CD14-positive monocyte (primary cell): ENCODE results near the gene JSRP1. TPM values are rescaled to one million over a fixed set of nuclear protein-coding genes. Genes with fewer than 3 reads are reported as not detected.

Source experiments
- DNase-seq, 3 donors: peaks; one replicate each; pipeline ENCODE4 v3.0.0-alpha.2; 2011 to 2022
- H2AFZ ChIP-seq: 2 replicates; pipeline ENCODE4 v1.6.0; 2012; ENCODE audit warnings: mild to moderate bottlenecking, low read depth, low read length, inconsistent platforms; ENCODE audit not compliant: insufficient read depth, poor library complexity, severe bottlenecking
- H3K27ac ChIP-seq, 2 donors: 1 replicate in 1 of 2; 2 replicates in 1 of 2; pipeline ENCODE4 v1.5.1; 2012 to 2013; ENCODE audit warnings: low read length in 2 of 2, control low read depth in 1 of 2, inconsistent platforms in 1 of 2, low read depth in 1 of 2, mild to moderate bottlenecking in 1 of 2
- H3K27me3 ChIP-seq, 2 donors: one replicate each; pipeline versions ENCODE4 v1.6.0 to v1.6.1; 2011 to 2013; ENCODE audit warnings: low read length in 2 of 2; ENCODE audit not compliant: control insufficient read depth in 2 of 2, insufficient read depth in 2 of 2
- H3K36me3 ChIP-seq, 2 donors: replicated peaks in 1 of 2; 1 replicate in 1 of 2; 2 replicates in 1 of 2; pipeline versions ENCODE4 v1.5.1 to v1.6.1; 2012 to 2013; ENCODE audit warnings: low read length in 2 of 2, control low read depth in 1 of 2, inconsistent platforms in 1 of 2, mild to moderate bottlenecking in 1 of 2; ENCODE audit not compliant: insufficient read depth in 2 of 2, control insufficient read depth in 1 of 2
- H3K4me1 ChIP-seq, 2 donors: 1 replicate in 1 of 2; 2 replicates in 1 of 2; pipeline versions ENCODE4 v1.5.1 to v1.6.1; 2012 to 2013; ENCODE audit warnings: low read length in 2 of 2, control low read depth in 1 of 2, inconsistent platforms in 1 of 2, mild to moderate bottlenecking in 1 of 2, moderate library complexity in 1 of 2; ENCODE audit not compliant: insufficient read depth in 2 of 2, control insufficient read depth in 1 of 2
- H3K4me2 ChIP-seq: replicated peaks from 2 replicates; pipeline ENCODE3; 2012; ENCODE audit warnings: low read length, moderate library complexity, mild to moderate bottlenecking; ENCODE audit not compliant: poor library complexity, severe bottlenecking; ENCODE audit errors: extremely low read depth
- H3K4me3 ChIP-seq, 3 experiments: fragments of 200-600 bp in 1 of 3; sonication (generic) in 1 of 3; replicated peaks in 1 of 3; 1 replicate in 2 of 3; 2 replicates in 1 of 3; pipeline ENCODE4 v1.5.1; 2011 to 2013; ENCODE audit warnings: low read length in 3 of 3, mild to moderate bottlenecking in 3 of 3, control low read depth in 2 of 3, low read depth in 2 of 3, inconsistent platforms in 1 of 3, moderate library complexity in 1 of 3
- H3K79me2 ChIP-seq: 2 replicates; pipeline ENCODE4 v1.6.0; 2012; ENCODE audit warnings: mild to moderate bottlenecking, control low read depth, inconsistent platforms, low read length, moderate library complexity; ENCODE audit not compliant: insufficient read depth
- H3K9ac ChIP-seq: 2 replicates; pipeline ENCODE4 v1.6.0; 2017; ENCODE audit warnings: low read length, mild to moderate bottlenecking; ENCODE audit not compliant: insufficient read depth, poor library complexity, severe bottlenecking
- H3K9me3 ChIP-seq, 2 donors: replicated peaks in 1 of 2; 1 replicate in 1 of 2; 2 replicates in 1 of 2; pipeline versions ENCODE4 v1.5.1 to v1.6.1; 2012 to 2013; ENCODE audit warnings: low read length in 2 of 2, control low read depth in 1 of 2; ENCODE audit not compliant: control insufficient read depth in 1 of 2, insufficient read depth in 1 of 2
- H4K20me1 ChIP-seq: 2 replicates; pipeline ENCODE4 v1.6.0; 2012; ENCODE audit warnings: mild to moderate bottlenecking, low read length, control low read depth, moderate library complexity; ENCODE audit not compliant: insufficient read depth
- H3K27ac Mint-ChIP-seq, 7 donors: one replicate each; pipeline ENCODE4 v1.8.0; 2020; ENCODE audit warnings: mild to moderate bottlenecking in 7 of 7, mixed read lengths in 7 of 7, moderate library complexity in 6 of 7, inconsistent platforms in 2 of 7
- H3K27me3 Mint-ChIP-seq, 3 donors: one replicate each; pipeline ENCODE4 v1.8.0; 2021 to 2022; ENCODE audit warnings: low read depth in 3 of 3, mild to moderate bottlenecking in 3 of 3, mixed read lengths in 3 of 3, moderate library complexity in 3 of 3, inconsistent platforms in 1 of 3
- H3K36me3 Mint-ChIP-seq, 2 donors: one replicate each; pipeline ENCODE4 v1.8.0; 2020; ENCODE audit warnings: mixed read lengths in 2 of 2, inconsistent platforms in 1 of 2, mild to moderate bottlenecking in 1 of 2
- H3K4me1 Mint-ChIP-seq: one replicate; pipeline ENCODE4 v1.8.0; 2020; ENCODE audit warnings: mild to moderate bottlenecking, mixed read lengths
- H3K4me3 Mint-ChIP-seq, 2 donors: one replicate each; pipeline ENCODE4 v1.8.0; 2020; ENCODE audit warnings: mild to moderate bottlenecking in 2 of 2, mixed read lengths in 2 of 2, moderate library complexity in 1 of 2
- H3K9me3 Mint-ChIP-seq, 7 donors: one replicate each; pipeline ENCODE4 v1.8.0; 2020 to 2022; ENCODE audit warnings: mixed read lengths in 7 of 7, mild to moderate bottlenecking in 6 of 7, moderate library complexity in 6 of 7, inconsistent platforms in 2 of 7
- WGBS: methylation state at CpG from one replicate; pipeline ENCODE4 v1.1.5; 2013; ENCODE audit warnings: missing lambda C conversion rate; ENCODE audit not compliant: insufficient coverage; 5-methylcytosine and 5-hydroxymethylcytosine counted together
- intact Hi-C, 2 donors: fragments of 100-400 bp; cut with micrococcal nuclease; formaldehyde crosslinking; loops; one replicate each; pipeline versions ENCODE4 v1.15.0 to v1.15.1; 2023
- polyA minus RNA-seq: library from RNA; depleted of rRNA, polyadenylated mRNA; stranded (reverse); fragments of >200 nt; gene quantifications from 2 replicates; pipeline ENCODE4 v1.2.3, GENCODE V29; 2012
- polyA plus RNA-seq, 3 donors: library from polyadenylated mRNA; depleted of rRNA in 1 of 3; unstranded in 2 of 3; stranded (reverse) in 1 of 3; fragments of 300-500 nt in 2 of 3; fragments of >200 nt in 1 of 3; fragmentation: Illumina TruSeq in 2 of 3; gene quantifications; 1 replicate in 2 of 3; 2 replicates in 1 of 3; pipeline ENCODE4 v1.2.3, GENCODE V29; 2012 to 2021
- total RNA-seq, 12 experiments: library from RNA in 1 of 12; stranded (reverse) in 1 of 12; fragments of 120-200 nt in 1 of 12; gene quantifications; one replicate each; pipeline ENCODE4 v1.2.4 and lab custom pipeline; 2013 to 2026; ENCODE audit warnings: mixed read lengths in 6 of 12, inconsistent platforms in 1 of 12
- TF ChIP-seq, protein P1 (sequence below): fragments of 200-600 bp; IDR thresholded peaks from one replicate; pipeline ENCODE4 v1.8.0; 2022; ENCODE audit warnings: antibody characterized with exemption, mild to moderate bottlenecking

Gene JSRP1, protein sequence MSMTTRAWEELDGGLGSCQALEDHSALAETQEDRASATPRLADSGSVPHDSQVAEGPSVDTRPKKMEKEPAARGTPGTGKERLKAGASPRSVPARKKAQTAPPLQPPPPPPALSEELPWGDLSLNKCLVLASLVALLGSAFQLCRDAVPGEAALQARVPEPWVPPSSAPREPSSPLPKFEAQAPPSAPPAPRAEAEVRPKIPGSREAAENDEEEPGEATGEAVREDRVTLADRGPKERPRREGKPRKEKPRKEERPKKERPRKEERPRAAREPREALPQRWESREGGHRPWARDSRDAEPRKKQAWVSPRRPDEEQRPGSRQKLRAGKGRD
- total RNA-seq (2013), result 0.60 TPM
- under 1 TPM in 2 of 3 donors, not detected in 1; 0.38 to 0.50 TPM for polyA plus RNA-seq
- polyA minus RNA-seq, result not detected in 2 replicates
- total RNA-seq (lab: John Stamatoyannopoulos, UW), result 0.15 to 1.6 (median 0.31) reads per million in 11 experiments

GRCh38 chr19:2255982-2256685, at the start of gene JSRP1:
Gene JSRP1 (minus strand): TSS chr19:2256417. CDS start chr19:2255314, 1,103 bp downstream.
- DNase-seq, result peak in 1 of 3 donors; percentile 51
- Histone ChIP-seq H3K27ac (no peak within 1 kb of the TSS), H3K4me2 (no peak within 1 kb of the TSS), H3K79me2 (no peaks in the 10 kb centered on the region), H3K9ac (no peak within 1 kb of the TSS), H2AFZ (no peak within 1 kb of the TSS), H3K36me3 (no peaks in the 10 kb centered on the region), H3K27me3 (peaks cover 14 to 30% of the 10 kb centered on the region in 2 donors), H4K20me1 (peaks cover 19% of the 10 kb centered on the region), H3K4me3 (no peak within 1 kb of the TSS), H3K9me3 (peaks cover 0 to 5% of the 10 kb centered on the region in 2 donors), H3K4me1 (peaks cover 23 to 29% of the 10 kb centered on the region in 2 donors)
- intact Hi-C loops, result no loop called here
- peak within 1 kb of the TSS in 3 of 7 donors; percentile 3 to 55 (median 25) for H3K27ac Mint-ChIP-seq
- peaks cover 0 to 5% (median 0%) of the 10 kb centered on the region in 7 donors for H3K9me3 Mint-ChIP-seq
- TF ChIP-seq, protein P1, sequence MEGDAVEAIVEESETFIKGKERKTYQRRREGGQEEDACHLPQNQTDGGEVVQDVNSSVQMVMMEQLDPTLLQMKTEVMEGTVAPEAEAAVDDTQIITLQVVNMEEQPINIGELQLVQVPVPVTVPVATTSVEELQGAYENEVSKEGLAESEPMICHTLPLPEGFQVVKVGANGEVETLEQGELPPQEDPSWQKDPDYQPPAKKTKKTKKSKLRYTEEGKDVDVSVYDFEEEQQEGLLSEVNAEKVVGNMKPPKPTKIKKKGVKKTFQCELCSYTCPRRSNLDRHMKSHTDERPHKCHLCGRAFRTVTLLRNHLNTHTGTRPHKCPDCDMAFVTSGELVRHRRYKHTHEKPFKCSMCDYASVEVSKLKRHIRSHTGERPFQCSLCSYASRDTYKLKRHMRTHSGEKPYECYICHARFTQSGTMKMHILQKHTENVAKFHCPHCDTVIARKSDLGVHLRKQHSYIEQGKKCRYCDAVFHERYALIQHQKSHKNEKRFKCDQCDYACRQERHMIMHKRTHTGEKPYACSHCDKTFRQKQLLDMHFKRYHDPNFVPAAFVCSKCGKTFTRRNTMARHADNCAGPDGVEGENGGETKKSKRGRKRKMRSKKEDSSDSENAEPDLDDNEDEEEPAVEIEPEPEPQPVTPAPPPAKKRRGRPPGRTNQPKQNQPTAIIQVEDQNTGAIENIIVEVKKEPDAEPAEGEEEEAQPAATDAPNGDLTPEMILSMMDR, result no peak
- no peak within 1 kb of the TSS for H3K4me3 Mint-ChIP-seq
- H3K4me1 Mint-ChIP-seq, result peaks cover 25% of the 10 kb centered on the region
- WGBS, result 85% methylated on average over 17 of the region's 24 CpGs
- H3K27me3 Mint-ChIP-seq, result peaks cover 34 to 53% (median 42%) of the 10 kb centered on the region in 3 donors
- peaks cover 0 to 4% of the 10 kb centered on the region in 2 donors for H3K36me3 Mint-ChIP-seq
